GM12865 (cell line): Measurements from ENCODE around the gene HTRA2.

Experiments used
- DNase-seq: peaks from one replicate; pipeline ENCODE4 v3.0.0; 2010; ENCODE audit warnings: low read depth
- H3K4me3 ChIP-seq: 2 replicates; pipeline ENCODE4 v1.5.1; 2011; ENCODE audit warnings: mild to moderate bottlenecking, low read depth, low read length, control low read depth
- TF ChIP-seq, protein P1 (sequence below): IDR thresholded peaks from 2 replicates; pipeline ENCODE4 v1.5.1; 2011; ENCODE audit warnings: low read length, control low read depth, low read depth, inconsistent platforms; ENCODE audit not compliant: insufficient read depth; ENCODE audit errors: missing control alignments

Gene HTRA2

GRCh38 chr2:74552914-74553811, 23.4 kb downstream of the HTRA2 start:
- DNase-seq, result peak; percentile 74
- TF ChIP-seq, protein P1, sequence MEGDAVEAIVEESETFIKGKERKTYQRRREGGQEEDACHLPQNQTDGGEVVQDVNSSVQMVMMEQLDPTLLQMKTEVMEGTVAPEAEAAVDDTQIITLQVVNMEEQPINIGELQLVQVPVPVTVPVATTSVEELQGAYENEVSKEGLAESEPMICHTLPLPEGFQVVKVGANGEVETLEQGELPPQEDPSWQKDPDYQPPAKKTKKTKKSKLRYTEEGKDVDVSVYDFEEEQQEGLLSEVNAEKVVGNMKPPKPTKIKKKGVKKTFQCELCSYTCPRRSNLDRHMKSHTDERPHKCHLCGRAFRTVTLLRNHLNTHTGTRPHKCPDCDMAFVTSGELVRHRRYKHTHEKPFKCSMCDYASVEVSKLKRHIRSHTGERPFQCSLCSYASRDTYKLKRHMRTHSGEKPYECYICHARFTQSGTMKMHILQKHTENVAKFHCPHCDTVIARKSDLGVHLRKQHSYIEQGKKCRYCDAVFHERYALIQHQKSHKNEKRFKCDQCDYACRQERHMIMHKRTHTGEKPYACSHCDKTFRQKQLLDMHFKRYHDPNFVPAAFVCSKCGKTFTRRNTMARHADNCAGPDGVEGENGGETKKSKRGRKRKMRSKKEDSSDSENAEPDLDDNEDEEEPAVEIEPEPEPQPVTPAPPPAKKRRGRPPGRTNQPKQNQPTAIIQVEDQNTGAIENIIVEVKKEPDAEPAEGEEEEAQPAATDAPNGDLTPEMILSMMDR, result no peak
- peak overlapping the region; percentile 98 for H3K4me3 ChIP-seq

- TF ChIP-seq, protein P1, result no peak
- DNase-seq, result peak; percentile 89
- peak within 1 kb of the TSS; percentile 98 for H3K4me3 ChIP-seq
Measured at GRCh38 chr2:74553892-74554819, 24.4 kb downstream of the HTRA2 start, which contains the start of the genes DOK1 and LOXL3. Gene DOK1, plus strand, starts transcription at chr2:74554720. Its CDS starts 35 bp downstream, at chr2:74554755. Gene LOXL3, minus strand, starts transcription at chr2:74553942. Its CDS starts 1,308 bp downstream, at chr2:74552634.

DNA sequence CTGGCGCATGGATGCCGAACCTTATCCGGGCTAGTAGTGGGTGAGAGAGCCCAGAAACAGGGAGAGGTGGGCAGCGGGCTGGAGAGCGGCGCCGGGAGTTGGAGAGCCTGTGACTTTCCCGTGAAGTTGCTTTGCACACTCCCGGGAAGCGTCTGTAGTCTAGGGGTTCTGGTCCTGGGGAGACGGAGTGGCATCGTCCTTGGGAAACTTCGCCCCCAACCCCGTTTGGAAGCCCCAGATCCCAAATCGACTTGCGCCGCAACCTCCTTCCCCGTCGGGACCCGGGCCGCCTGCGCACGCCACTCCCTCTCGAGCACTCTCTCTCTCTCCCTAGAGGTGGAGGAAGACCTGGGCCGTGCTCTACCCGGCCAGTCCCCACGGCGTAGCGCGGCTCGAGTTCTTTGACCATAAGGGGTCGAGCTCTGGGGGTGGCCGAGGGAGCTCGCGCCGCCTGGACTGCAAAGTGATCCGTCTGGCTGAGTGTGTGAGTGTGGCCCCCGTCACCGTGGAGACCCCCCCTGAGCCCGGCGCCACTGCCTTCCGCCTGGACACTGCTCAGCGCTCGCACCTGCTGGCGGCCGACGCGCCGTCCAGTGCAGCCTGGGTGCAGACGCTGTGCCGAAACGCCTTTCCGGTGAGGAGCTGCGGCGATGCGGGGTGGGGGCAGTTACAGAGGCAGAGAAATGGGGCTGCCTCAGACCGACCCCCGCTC, 25.2 kb downstream of the HTRA2 start:
- H3K4me3 ChIP-seq, result peak overlapping the region; percentile 98
- TF ChIP-seq, protein P1, result no peak
- DNase-seq, result peak; percentile 68

DNA sequence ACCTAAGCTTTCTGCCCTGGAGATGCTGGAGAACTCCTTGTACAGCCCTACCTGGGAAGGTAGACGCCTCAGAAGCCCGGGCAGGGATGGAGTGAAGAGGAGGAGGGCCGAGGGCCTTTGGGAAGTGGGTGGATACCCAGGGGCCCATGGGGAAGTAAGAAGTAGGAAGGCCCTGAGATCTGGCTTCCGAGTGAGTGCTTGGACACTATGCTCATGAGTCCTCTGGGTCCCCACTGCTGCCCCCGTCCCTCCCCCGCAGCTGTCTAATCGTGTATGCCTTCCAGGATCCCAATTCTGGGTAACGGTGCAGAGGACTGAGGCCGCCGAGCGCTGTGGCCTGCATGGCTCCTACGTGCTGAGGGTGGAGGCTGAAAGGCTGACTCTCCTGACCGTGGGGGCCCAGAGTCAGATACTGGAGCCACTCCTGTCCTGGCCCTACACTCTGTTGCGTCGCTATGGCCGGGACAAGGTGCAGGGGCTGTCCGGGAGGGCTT, 25.9 kb downstream of the HTRA2 start:
- peak overlapping the region; percentile 98 for H3K4me3 ChIP-seq
- DNase-seq, result no peak
- TF ChIP-seq, protein P1, result no peak

DNA sequence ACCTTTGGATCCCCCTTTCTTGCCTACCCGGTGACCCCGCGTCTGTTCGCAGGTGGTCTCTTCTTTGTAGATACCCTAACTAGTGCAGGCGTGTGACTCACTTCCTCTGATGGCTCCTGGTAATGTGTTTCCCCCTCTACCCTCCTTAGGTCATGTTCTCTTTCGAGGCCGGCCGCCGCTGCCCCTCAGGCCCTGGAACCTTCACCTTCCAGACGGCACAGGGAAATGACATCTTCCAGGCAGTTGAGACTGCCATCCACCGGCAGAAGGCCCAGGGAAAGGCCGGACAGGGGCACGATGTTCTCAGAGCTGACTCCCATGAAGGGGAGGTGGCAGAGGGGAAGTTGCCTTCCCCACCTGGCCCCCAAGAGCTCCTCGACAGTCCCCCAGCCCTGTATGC, 26.4 kb downstream of the HTRA2 start:
- TF ChIP-seq, protein P1, result no peak
- no peak for DNase-seq
- H3K4me3 ChIP-seq, result peak overlapping the region; percentile 98

DNA sequence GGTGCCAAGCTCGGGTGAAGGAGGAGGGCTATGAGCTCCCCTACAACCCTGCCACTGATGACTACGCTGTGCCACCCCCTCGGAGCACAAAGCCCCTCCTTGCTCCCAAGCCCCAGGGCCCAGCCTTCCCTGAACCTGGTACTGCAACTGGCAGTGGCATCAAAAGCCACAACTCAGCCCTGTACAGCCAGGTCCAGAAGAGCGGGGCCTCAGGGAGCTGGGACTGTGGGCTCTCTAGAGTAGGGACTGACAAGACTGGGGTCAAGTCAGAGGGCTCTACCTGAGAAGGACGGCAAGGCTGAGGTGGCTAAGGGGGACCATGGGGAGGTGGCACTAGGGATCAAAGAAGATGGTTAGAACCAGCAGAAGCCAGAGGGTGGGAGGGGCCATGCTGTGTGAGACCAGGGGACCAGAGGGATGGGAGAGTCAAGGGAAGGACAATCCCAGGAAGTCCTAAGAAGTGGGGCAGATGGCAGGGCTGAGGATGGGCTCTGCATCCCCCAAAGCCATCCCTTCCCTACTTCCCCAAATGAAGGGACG, 27.2 kb downstream of the HTRA2 start:
- DNase-seq, result no peak
- TF ChIP-seq, protein P1, result no peak
- H3K4me3 ChIP-seq, result no peak overlapping the region
